GM19397 (cell line): ENCODE results near the gene SLC25A1.

Experiments used
- ATAC-seq: cut with Tn5 transposase; IDR thresholded peaks from one replicate; pipeline ENCODE4 v1.9.1; 2021; ENCODE audit warnings: mild to moderate bottlenecking, moderate library complexity; ENCODE audit not compliant: unreplicated experiment

Gene SLC25A1

DNA sequence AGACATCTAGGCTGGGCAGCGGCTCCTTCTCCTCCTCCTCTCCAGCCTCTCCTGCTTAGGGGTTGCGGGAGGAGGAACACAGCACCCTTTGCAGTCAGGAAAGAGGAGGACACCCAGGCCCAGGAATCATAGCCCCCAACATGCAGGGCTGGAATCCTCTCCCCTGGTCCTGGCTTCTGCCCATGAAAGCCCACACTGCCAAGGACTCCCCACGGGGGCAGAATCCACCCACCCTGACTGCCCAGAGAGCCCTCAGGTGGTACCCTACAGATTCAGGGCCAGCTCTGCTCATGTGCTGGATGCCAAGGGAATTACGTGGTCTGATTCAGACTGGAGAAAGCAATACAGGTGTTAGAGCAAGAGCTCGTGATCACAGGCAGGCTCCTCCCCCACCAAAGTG, 38.6 kb downstream of the SLC25A1 start:
- ATAC-seq = no peak

DNA sequence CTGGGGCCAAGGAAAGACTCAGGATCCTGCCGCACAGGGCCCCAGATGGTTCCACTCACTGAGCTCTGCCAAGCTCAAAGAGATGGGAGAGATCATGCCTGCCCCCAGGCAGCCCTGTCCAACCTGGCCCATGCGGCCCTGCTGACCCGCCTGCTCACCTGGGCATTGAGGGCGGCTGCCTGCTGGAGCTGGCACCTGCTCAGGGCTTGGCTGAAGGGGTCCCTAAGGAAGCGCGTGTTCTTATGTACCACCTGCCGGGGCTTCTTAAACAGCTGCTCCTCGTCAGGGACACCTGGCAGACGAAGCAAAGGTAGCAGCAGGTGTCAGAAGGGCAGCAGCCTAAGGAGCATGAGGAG, 39.6 kb downstream of the SLC25A1 start:
- no peak for ATAC-seq

DNA sequence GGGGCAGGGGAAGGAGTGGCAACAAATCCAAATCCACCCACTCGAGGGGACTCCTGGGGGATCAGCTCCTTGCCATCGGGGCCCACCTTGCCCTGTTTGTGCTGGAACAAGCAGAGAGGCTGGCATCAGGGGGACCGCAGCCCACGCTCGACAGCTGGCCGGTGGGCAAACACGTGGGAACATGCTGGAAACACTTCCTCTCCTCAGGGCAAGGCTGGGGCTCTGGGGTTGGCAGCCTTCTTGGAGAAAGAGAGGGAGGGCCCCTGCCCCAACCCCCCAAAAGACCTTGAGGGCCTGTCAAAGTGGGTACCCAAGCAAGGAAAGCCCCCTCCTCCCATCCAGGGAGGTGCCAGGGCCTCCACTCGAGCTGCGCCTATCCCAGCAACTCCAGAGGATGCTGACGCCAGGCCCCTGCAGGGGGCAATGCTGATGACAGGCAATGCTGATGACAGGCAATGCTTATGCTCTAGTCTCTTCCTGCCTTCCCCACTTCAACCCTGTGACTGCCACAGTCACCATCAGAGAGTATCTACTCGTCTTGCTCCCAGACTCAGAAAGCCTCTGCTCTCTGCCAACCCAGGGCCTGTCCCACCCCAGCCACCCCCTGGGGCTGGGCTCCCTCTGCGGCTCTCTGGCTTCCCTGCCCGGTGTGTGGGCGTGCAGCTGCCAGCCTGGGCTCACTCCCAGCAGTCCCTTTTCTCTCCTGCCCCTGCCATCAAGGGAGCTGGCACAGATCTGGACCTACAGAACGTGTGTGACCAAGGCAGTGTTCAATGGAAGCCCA, 40.1 kb downstream of the SLC25A1 start:
- ATAC-seq = no peak

- ATAC-seq = no peak
Observed at GRCh38 chr22:19137384-19138216, 40.9 kb downstream of the SLC25A1 start.

GRCh38 chr22:19136915-19137314, 41.6 kb downstream of the SLC25A1 start:
- no peak for ATAC-seq

GRCh38 chr22:19134874-19135273, 43.7 kb downstream of the SLC25A1 start:
- no peak for ATAC-seq

- no peak for ATAC-seq
Observed at GRCh38 chr22:19134176-19134831, 44.2 kb downstream of the SLC25A1 start.

DNA sequence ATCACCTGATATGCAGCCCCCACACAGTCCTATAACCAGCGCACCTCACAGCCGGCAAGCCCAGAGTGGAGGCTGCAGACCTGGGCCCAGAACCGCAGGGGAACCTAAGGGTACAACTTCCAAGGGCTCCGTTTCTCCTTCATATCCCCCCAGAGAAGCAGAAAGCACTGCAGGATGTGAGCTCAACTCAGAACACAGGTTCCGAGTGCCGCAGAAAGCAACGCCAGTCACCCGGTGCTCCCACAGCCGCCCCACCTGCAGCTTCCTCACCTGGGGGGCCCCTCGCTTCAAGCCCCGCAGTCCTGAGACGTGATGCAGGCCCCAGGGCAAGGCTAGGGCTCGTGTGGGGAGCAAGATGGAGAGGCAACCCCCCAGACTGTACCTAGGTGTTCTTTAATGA, 45.0 kb downstream of the SLC25A1 start:
- no peak for ATAC-seq

GRCh38 chr22:19132693-19133400, 45.7 kb downstream of the SLC25A1 start:
- no peak for ATAC-seq

- no peak for ATAC-seq
Observed at GRCh38 chr22:19132153-19132552, 46.4 kb downstream of the SLC25A1 start.

DNA sequence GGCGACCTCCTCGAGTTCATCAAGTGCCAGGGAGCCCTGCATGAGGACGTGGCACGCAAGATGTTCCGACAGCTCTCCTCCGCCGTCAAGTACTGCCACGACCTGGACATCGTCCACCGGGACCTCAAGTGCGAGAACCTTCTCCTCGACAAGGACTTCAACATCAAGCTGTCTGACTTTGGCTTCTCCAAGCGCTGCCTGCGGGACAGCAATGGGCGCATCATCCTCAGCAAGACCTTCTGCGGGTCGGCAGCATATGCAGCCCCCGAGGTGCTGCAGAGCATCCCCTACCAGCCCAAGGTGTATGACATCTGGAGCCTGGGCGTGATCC, 46.9 kb downstream of the SLC25A1 start:
- no peak for ATAC-seq

- ATAC-seq = no peak
Observed at GRCh38 chr22:19130959-19131684, 47.4 kb downstream of the SLC25A1 start, which contains the start of gene TSSK2. TSS of gene TSSK2 (plus strand) at chr22:19131308. CDS start at chr22:19131400, 92 bp downstream.

GRCh38 chr22:19129871-19130270, 48.7 kb downstream of the SLC25A1 start:
- no peak for ATAC-seq

GRCh38 chr22:19128946-19129727, 49.4 kb downstream of the SLC25A1 start:
- ATAC-seq = no peak

DNA sequence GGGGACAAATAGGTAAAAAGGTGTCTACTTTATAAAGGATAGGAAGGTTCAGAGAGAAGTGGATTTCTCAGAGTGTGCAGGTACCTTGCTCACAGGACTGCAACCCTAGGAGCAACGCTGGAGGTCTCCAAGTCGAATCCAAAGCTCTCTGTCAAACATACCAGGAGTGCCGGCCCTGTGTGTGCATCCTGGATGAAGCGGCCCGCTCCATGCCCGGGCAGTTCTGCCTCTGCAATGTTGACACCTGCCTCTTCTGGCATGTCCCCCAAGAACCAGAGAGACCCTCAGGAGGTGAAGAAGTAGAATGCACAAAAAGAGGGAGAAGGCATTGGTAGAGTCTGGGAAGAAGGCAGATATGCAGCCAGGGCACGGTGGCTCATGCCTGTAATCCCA, 50.5 kb downstream of the SLC25A1 start:
- ATAC-seq = no peak

DNA sequence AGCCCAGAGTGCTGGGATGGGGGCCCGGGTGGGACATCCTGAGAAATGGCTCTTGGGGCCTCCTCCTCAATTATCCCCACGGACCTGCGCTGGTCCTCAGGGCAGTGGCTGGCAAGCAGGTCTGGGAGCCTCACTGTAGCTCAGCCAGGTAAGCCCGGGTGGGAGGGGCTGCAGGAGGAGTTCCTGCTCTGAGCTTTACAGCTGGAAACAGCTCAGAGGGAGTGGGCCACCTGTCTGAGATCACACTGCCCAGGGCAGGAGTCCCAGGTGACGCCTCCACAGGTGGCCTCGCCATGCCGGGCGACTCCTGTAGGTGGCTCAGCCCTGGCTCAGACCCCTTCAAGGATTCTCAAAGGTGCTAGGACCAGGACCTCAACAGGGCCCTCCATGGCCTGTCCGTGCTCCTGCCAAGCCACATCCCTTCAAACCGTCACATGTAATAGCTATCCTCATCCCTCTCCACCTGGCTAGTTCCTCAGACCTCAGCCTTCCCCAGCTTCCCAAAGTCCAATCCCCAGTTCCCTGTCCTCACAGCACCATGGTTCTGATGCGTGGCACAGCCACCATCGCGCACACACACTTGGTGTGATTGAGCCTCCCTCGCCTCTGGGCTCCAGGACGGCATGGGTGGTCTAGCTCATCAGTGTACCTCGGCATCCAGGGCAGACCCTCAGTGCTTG, 51.1 kb downstream of the SLC25A1 start:
- ATAC-seq = no peak

DNA sequence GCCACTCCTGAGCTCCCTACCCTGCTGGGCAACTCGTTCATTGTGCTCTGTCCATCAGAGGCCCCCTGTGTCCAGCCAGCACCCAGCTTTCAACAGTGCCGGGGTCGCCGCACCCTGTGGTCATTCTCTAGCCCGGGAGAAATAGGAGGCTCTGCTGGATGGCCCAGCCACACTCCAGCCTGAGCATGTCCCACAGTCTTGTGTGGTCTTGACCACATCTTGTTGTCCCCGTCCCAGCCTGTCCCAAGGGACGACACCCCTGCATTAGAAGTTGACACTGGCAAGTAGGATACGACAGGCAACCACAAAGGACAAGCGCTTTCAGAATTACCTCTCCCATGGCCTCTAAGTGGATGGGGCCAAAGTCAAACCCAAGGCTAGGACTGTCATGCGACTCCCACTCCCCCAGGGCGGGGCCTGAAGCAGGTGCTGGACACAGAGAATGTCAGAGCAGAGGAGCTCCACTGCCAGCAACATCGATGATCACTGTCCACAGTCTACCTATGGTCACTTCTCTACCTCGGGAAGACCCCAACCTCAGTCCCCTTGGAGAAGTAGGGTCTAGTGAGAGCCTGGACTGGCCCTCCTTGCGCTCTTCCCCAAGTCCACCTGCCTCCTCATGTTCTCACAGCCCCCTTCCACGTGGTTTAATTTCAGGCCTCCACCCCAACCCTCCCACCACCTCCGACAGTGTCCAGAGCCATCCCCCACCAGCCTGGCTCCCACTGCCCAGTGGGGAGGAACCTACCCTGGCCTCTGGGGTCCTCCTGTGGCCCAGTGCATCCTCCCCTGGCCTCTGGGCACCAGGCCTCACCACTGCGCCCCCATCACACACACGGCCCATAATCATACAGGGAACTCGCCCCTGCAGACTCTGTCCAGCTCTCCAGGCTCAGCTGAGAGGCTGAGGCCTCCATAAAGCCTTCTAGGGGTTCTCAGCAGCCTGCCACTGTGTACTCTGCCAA, 51.9 kb downstream of the SLC25A1 start:
- ATAC-seq = no peak
